GM18520 (cell line): ENCODE measurements around the gene SLC12A8.

Experiments
- ATAC-seq: cut with Tn5 transposase; IDR thresholded peaks from one replicate; pipeline ENCODE4 v1.9.1; 2021; ENCODE audit not compliant: unreplicated experiment

SLC12A8 gene

GRCh38 chr3:125140818-125141595 lies 71.5 kb downstream of the SLC12A8 start:
- ATAC-seq: no peak

- ATAC-seq: no peak
Observed at GRCh38 chr3:125140011-125140817, 72.3 kb downstream of the SLC12A8 start.

GRCh38 chr3:125139386-125139785 lies 73.2 kb downstream of the SLC12A8 start:
- no peak for ATAC-seq

GRCh38 chr3:125137358-125138033 lies 75.1 kb downstream of the SLC12A8 start:
- no peak for ATAC-seq

GRCh38 chr3:125136966-125137357 lies 75.6 kb downstream of the SLC12A8 start:
- ATAC-seq: no peak

GRCh38 chr3:125136515-125136914 lies 76.0 kb downstream of the SLC12A8 start:
- ATAC-seq: no peak

- no peak for ATAC-seq
Observed at GRCh38 chr3:125134952-125135351, 77.6 kb downstream of the SLC12A8 start.

- no peak for ATAC-seq
Observed at GRCh38 chr3:125132815-125133214, 79.7 kb downstream of the SLC12A8 start.

- no peak for ATAC-seq
Observed at GRCh38 chr3:125129512-125129997, 83.0 kb downstream of the SLC12A8 start.

GRCh38 chr3:125128861-125129501 lies 83.6 kb downstream of the SLC12A8 start:
- no peak for ATAC-seq

- ATAC-seq: no peak
Observed at GRCh38 chr3:125126323-125126722, 86.2 kb downstream of the SLC12A8 start.

- no peak for ATAC-seq
Observed at GRCh38 chr3:125125821-125126245, 86.7 kb downstream of the SLC12A8 start.

GRCh38 chr3:125123451-125124305 lies 88.9 kb downstream of the SLC12A8 start:
- no peak for ATAC-seq

GRCh38 chr3:125121246-125122010 lies 91.1 kb downstream of the SLC12A8 start:
- ATAC-seq: no peak

GRCh38 chr3:125120379-125121122 lies 92.0 kb downstream of the SLC12A8 start:
- ATAC-seq: no peak

- peak; percentile 83 for ATAC-seq
Observed at GRCh38 chr3:125119752-125120378, 92.7 kb downstream of the SLC12A8 start.

GRCh38 chr3:125118600-125118999 lies 93.9 kb downstream of the SLC12A8 start:
- no peak for ATAC-seq

- no peak for ATAC-seq
Observed at GRCh38 chr3:125117631-125118191, 94.8 kb downstream of the SLC12A8 start.
